GM12891 (cell line): ENCODE data around the gene CTNND2.

Source experiments
- POLR2A ChIP-seq: IDR thresholded peaks from 2 replicates; pipeline ENCODE4 v1.6.1; 2011; ENCODE audit warnings: low read depth, low read length, control low read depth
- TAF1 ChIP-seq: IDR thresholded peaks from 2 replicates; pipeline ENCODE4 v1.6.1; 2011; ENCODE audit warnings: low read depth, low read length, control low read depth

DNA sequence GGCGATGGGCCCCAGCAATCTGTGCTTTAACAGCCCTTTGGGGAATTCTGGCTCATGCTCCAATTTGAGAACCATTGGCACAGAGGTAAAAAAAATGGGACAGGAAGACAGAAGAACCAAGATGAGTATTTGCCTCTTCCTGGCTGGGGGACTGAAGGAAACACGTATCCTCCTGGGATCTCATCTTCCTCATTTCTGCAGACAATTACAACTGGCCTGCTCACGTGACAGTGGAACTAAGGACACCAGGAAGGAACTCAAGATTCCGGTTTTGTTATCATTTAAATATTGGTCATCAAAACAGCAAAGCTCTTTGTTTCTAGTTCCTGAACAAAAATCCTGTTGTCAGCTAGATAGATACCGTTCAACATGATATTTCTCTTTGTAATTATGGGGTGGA is 927.2 kb downstream of the CTNND2 start:
- TF ChIP-seq POLR2A, result no peak
- TF ChIP-seq TAF1, result no peak
